Dedifferentiated amniotic fluid mesenchymal stem cell (primary cell): Measurements from ENCODE around the gene HLA-DRA.

Experiments used
- DNase-seq: peaks from one replicate; pipeline ENCODE4 v3.0.0-alpha.2; 2016; ENCODE audit errors: extremely low spot score

HLA-DRA gene

DNA sequence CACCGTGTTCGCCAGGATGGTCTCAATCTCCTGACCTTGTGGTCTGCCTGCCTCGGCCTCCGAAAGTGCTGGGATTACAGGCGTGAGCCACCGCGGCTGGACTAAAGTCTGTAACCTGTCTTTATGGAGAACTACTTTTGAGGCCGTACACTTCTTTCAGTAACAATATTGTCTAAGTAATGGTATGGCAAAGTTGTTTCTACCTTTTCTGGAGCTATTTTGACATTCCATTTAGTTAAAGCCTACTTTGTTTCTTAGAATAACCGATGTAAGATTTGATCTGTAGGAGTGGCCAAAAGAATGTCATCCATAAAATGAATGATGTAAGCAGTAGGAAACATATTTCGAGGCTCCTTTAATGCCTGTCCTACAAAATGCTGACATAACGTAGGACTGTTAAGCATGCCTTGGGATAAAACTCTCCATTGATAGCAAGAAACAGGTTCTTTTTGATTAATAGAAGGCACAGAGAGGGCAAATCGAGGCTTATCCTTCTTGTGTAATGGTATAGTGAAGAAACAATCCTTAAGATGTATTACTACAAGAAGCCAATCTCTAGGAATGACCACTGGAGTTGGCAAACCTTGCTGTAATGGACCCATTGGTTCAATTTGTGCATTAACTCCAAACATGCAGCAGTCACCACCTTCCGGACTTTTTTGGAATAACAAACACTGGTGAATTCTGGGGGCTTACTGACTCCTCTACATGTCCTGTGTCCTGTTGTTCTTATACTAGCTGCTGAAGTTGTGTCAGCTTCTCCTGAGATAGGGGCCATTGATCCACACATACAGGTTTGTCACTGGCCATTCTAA lies 35.9 kb downstream of the HLA-DRA start:
- DNase-seq: no peak

GRCh38 chr6:32483968-32484613 lies 44.4 kb downstream of the HLA-DRA start:
- no peak for DNase-seq

GRCh38 chr6:32484614-32484998 lies 44.9 kb downstream of the HLA-DRA start:
- no peak for DNase-seq

DNA sequence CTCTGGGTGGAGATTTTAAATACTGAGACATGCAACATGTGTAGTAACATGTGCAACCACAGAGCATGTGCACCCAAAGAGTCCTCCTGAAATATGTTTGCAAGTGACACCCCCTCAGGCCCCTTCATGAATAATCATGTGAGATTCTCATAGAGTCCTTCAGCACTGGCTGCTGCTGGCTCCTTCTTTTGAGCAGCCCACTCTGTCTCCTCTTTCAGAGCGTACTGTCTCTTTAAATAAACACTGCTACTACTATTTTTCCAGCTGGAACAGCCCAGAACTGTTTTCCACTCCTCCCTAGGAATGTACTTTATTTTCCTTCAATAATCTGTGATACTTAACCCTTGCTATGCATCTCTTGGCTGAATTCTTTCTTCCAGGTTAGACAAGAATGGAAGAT lies 48.4 kb downstream of the HLA-DRA start:
- DNase-seq: no peak

DNA sequence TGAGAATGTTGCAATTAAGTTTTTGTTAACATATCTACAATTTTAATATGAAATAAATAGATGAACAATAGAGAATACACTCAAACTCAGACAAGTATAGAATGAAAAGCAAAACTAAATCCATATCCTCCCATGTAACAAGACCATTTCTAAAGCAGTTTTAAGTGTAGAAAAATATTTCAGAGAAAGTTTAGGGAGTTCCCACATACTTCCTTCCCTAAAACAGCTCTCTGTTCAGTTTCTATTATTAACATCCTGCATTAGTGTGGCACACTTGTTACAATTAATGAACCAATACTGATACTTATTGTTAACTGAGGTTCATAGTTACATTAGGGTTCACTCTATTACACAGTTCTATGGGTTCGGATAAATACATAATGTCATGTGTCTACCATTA lies 52.0 kb downstream of the HLA-DRA start:
- DNase-seq: no peak

DNA sequence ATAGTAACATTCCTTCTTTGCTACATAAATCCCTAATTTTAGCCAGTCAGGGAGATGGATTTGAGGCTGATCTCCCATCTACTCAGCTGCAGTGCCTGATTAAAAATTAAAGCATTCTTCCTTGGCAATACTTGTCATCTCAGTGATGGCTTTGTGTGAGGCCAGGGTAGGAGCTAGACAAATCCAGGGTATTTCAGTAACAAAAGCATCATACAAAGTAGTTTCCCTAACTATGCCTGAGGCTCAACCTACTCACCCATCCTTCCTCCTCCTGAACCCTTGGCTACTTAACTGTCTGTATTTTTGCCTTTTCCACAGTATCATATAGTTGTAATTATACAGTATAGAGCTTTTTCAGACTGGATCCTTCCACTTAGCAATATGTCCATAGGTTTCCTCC lies 52.7 kb downstream of the HLA-DRA start:
- no peak for DNase-seq
